ENCODE results near the gene BCOR. TPM values are rescaled to one million over a fixed set of nuclear protein-coding genes. Genes with fewer than 3 reads are reported as not detected.

The BCOR gene
- total and polyA plus RNA-seq, 2 of the 8 experiments (the other 6 are each of a cell fraction or from before 2014, with no cell fraction given): 25.0 to 50.8 TPM

DNA sequence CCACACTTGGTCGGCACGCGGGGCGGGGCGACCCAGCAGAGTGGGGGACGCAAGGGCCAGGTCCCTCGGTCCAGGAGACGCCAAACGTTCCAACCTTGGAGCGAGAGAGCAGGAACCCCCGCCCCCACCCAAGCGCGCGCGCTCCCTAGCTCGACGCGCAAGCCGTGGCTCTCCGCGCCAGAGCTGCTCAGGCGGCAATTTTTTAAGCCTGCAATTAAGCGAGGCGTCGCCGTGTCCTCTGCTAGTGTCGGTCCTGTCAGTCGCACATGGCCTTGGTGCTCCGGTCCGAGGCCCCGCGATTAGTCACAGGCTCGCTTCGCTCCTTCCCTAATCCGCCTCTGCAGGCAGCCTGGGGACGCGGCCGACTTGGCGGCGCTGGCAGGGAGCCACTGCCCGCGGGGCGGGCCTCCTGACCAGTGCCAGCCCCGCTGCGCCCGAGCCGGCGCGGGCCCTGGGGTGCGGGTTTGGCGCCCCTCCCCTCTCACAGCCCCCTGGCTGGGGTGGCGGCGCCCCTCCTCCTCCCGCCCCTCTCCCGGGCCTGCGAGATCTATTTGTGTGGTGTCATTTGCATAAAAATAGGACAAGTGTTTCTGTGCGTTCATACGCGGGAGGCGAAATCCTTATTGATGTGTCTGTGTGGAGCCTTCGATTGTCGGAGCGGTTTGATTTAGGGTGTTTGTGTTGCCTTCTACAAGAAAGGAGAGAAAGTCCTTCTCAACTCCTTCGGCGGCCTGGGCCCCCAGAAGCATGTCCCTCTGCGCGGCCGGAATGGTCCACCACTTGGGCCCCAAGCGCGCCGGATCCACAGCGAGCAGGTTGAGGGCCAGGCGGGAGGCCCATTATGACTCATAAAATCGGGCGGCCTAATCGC, 9.8 kb upstream of the BCOR start (continued):
- TF ChIP-seq CHD1 (IDR thresholded peaks at IDR 0.05; ENCODE audit: low read depth, low read length): no peak
- no peak for TF ChIP-seq PHF8 (conservative IDR thresholded peaks at IDR 0.05; ENCODE audit: low read depth, low read length)

Measured in H1 (cell line).